ENCODE results near the gene SUSD1. TPM values are rescaled to one million over a fixed set of nuclear protein-coding genes. Genes with fewer than 3 reads are reported as not detected.

Gene SUSD1
- total RNA-seq, 4 donors from 2014 or later = 9.5 to 17.3 (median 13.6) TPM

DNA sequence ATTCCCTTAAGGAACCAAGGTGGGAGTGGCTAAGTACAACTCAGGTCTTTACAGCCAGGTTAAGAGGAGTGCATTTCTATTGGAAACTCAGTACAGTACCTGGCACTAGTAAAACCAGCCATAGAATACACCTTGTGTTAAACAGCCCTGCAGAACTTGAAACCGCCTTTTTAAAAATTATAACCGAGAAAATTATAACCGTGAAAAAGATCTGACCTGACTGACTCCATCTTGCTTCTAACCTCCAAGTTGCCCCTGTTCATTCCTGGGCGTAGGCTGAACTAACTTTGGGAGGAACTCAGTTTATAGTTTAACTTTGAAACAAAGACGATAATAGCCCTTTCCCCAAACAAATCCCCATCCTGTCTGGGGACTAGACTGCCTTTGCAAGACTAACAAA, 132.3 kb downstream of the SUSD1 start:
- TF ChIP-seq POLR2A (IDR thresholded peaks at IDR 0.05) = no peak
- TF ChIP-seq, protein P1, sequence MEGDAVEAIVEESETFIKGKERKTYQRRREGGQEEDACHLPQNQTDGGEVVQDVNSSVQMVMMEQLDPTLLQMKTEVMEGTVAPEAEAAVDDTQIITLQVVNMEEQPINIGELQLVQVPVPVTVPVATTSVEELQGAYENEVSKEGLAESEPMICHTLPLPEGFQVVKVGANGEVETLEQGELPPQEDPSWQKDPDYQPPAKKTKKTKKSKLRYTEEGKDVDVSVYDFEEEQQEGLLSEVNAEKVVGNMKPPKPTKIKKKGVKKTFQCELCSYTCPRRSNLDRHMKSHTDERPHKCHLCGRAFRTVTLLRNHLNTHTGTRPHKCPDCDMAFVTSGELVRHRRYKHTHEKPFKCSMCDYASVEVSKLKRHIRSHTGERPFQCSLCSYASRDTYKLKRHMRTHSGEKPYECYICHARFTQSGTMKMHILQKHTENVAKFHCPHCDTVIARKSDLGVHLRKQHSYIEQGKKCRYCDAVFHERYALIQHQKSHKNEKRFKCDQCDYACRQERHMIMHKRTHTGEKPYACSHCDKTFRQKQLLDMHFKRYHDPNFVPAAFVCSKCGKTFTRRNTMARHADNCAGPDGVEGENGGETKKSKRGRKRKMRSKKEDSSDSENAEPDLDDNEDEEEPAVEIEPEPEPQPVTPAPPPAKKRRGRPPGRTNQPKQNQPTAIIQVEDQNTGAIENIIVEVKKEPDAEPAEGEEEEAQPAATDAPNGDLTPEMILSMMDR (IDR thresholded peaks at IDR 0.05) = no peak
- H3K4me1 ChIP-seq = no peaks in the 10 kb centered on the region
- no peak overlapping the region for H3K4me3 ChIP-seq (replicated peaks in 1 of 3)
- WGBS, 2 donors = 88 to 94% methylated on average over 5 of the region's 5 CpGs
- no peaks in the 10 kb centered on the region for H3K27me3 ChIP-seq
- no peak overlapping the region for H3K27ac ChIP-seq
- no peaks in the 10 kb centered on the region for H3K9me3 ChIP-seq
- intact Hi-C loops (cut with DNase I) = no loop called here
- no peaks in the 10 kb centered on the region for H3K36me3 ChIP-seq
- no peak for DNase-seq

DNA sequence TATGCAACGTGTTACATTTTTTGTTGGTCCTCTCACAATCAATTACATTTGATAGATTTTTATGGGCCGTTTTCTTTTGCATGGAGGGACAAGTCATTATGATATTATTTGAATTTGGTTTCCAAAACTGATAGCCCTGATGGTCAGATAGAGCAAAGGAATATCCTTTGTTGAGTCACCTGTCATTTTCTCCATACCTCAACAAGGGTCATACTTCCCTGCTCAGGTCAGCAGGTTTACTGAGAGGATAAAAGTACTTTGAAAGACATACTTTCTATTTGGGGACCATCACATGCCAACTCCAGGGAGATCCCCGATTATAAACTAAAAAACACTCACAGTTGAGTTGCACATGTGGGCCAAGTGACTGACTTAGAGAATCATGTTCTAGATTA, 132.9 kb downstream of the SUSD1 start:
- H3K27ac ChIP-seq = no peak overlapping the region
- H3K27me3 ChIP-seq = no peaks in the 10 kb centered on the region
- no peaks in the 10 kb centered on the region for H3K9me3 ChIP-seq
- intact Hi-C loops (cut with DNase I) = no loop called here
- no peak overlapping the region for H3K4me3 ChIP-seq (replicated peaks in 1 of 3)
- no peaks in the 10 kb centered on the region for H3K36me3 ChIP-seq
- 88 to 95% methylated on average over 3 of the region's 3 CpGs for WGBS, 2 donors
- no peak for DNase-seq
- no peaks in the 10 kb centered on the region for H3K4me1 ChIP-seq
- TF ChIP-seq, protein P1 (IDR thresholded peaks at IDR 0.05) = no peak

DNA sequence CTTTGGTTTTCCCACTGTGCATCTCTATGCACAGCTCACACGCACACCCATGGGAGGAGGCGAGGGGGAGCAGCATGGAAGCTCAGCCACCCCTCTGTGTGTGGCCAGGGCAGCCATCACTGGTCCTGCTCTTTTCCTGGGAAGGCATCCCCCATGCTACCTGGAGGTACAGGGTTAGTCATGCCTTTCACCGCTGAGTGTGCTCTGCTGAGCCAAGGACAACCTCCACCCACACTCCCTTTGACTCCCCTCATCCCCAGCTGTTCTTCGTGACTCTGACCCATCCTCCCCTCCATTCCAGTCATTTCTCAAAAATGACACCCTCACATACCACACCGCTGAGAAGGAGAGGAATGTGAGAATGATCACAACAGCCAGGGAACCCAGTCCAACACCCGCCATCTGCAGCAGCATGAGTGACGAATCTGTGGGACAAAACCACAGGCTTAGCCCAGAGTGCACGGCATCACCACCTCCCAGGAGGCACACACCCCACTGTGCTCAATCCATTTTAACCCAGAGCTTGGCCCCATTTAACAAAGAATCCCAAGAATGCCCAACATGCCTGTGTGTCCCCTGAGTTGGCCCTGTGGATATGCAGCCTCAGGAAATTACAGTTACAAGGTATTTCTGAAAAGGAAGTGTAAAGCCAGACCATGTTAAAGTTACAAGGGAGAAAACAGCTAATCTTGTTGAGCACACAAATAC, 133.4 kb downstream of the SUSD1 start:
- Histone ChIP-seq H3K27me3 (no peaks in the 10 kb centered on the region), H3K36me3 (no peaks in the 10 kb centered on the region), H3K27ac (no peak overlapping the region), H3K9me3 (no peaks in the 10 kb centered on the region), H3K4me3 (replicated peaks in 1 of 3) (no peak overlapping the region), H3K4me1 (no peaks in the 10 kb centered on the region)
- WGBS, 2 donors = 83% methylated on average over 8 of the region's 8 CpGs
- no peak for DNase-seq
- no peak for TF ChIP-seq POLR2A (IDR thresholded peaks at IDR 0.05)
- intact Hi-C loops (cut with DNase I) = no loop called here

DNA sequence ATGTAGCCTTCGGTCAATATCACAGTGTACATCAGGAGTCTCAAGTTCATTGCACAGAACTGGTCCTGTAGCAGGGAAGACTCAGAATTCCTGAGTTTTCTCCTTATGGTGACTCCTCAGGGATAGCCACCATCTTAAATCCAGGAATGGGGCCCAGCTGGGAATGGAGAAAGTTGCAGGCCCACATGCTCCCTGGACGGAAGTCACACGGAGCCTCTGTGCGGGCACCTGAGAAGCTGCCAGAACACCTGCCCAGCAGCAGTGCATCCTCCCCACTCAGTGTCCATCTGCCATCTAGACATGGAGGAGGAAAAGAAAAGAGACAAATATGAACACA, 133.9 kb downstream of the SUSD1 start:
- TF ChIP-seq POLR2A (IDR thresholded peaks at IDR 0.05) = no peak
- TF ChIP-seq, protein P1 (IDR thresholded peaks at IDR 0.05) = no peak
- Histone ChIP-seq H3K9me3 (no peaks in the 10 kb centered on the region), H3K4me1 (no peaks in the 10 kb centered on the region), H3K4me3 (replicated peaks in 1 of 3) (no peak overlapping the region), H3K27ac (no peak overlapping the region), H3K27me3 (no peaks in the 10 kb centered on the region), H3K36me3 (no peaks in the 10 kb centered on the region)
- intact Hi-C loops (cut with DNase I) = no loop called here
- no peak for DNase-seq
- 97% methylated on average over 4 of the region's 4 CpGs for WGBS, 2 donors

DNA sequence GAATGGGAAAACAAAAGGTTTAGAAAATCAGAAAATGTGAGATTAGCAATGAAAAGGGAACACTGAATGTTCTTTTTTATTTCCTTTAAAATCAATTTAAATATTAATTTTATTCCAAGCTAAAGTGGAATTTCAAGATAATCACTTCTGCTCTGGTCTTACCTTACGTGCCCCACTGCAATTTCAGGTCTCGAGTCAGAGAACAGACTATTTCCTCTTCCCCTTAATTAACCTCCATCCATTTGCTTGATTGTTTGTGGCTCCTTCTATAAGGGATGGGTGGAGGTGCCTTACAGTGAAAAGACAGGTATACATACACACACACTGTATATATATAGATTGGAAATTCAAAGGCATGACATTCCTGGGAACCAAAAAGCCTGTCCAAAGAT, 137.1 kb downstream of the SUSD1 start:
- no peaks in the 10 kb centered on the region for H3K4me1 ChIP-seq
- no peaks in the 10 kb centered on the region for H3K27me3 ChIP-seq
- no peaks in the 10 kb centered on the region for H3K9me3 ChIP-seq
- intact Hi-C loops (cut with DNase I) = no loop called here
- H3K27ac ChIP-seq = no peak overlapping the region
- 91 to 92% methylated on average over 2 of the region's 2 CpGs for WGBS, 2 donors
- H3K4me3 ChIP-seq (replicated peaks in 1 of 3) = no peak overlapping the region
- TF ChIP-seq, protein P1 (IDR thresholded peaks at IDR 0.05) = no peak
- TF ChIP-seq POLR2A (IDR thresholded peaks at IDR 0.05) = no peak
- no peaks in the 10 kb centered on the region for H3K36me3 ChIP-seq
- DNase-seq = no peak
